Measurements from ENCODE around the gene APBB2. TPM values are rescaled to one million over a fixed set of nuclear protein-coding genes. Genes with fewer than 3 reads are reported as not detected.

APBB2 gene
- total and polyA plus RNA-seq, 2 donors (not counting 1 experiment from before 2014, with no cell fraction given), result 4.4 to 15.8 TPM

DNA sequence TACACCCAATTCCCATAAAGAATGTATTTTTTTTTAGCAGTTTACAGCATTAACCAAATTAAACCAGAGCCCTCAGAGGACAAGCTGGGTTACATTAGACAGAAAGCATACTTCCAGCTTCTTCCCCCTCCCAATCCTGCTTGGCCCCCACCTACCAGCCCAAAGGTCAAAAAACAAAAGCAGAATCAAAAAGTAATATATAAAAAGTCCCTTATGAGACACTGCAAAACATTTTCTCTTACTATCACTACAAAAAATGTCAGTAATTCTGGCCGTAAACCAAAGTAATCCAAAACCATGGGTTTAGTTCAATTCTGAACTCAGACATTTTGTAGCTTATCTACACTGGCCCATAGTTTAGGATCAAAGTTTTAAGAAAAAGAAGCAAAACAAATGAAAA, 38.0 kb downstream of the APBB2 start:
- Mint-ChIP-seq H3K27ac (no peak overlapping the region), H3K4me3 (no peak overlapping the region), H3K4me1 (peaks cover 4% of the 10 kb centered on the region), H3K9me3 (ENCODE audit: insufficient read depth) (no peaks in the 10 kb centered on the region), H3K27me3 (no peaks in the 10 kb centered on the region)
- H3K4me2 ChIP-seq (replicated peaks; ENCODE audit: low read depth, low read length, poor library complexity, severe bottlenecking), result no peak overlapping the region
- H3K4me1 ChIP-seq (ENCODE audit: control insufficient read depth in 2 of 2, insufficient read depth in 2 of 2, low read length in 2 of 2), result no peaks in the 10 kb centered on the region
- no peaks in the 10 kb centered on the region for H3K36me3 ChIP-seq (replicated peaks in 1 of 2; ENCODE audit: control extremely low read depth in 1 of 2, control insufficient read depth in 1 of 2, extremely low read depth in 1 of 2, insufficient read depth in 2 of 2, low read length in 1 of 2)
- H3K79me2 ChIP-seq (ENCODE audit: control insufficient read depth, insufficient read depth, low read length), result no peaks in the 10 kb centered on the region
- H3K9ac ChIP-seq (ENCODE audit: low read length), result no peak overlapping the region
- TF ChIP-seq EZH2 (IDR thresholded peaks at IDR 0.05; ENCODE audit: borderline replicate concordance, insufficient read depth, low read depth, low read length, poor library complexity, severe bottlenecking), result no peak
- TF ChIP-seq, protein P1, sequence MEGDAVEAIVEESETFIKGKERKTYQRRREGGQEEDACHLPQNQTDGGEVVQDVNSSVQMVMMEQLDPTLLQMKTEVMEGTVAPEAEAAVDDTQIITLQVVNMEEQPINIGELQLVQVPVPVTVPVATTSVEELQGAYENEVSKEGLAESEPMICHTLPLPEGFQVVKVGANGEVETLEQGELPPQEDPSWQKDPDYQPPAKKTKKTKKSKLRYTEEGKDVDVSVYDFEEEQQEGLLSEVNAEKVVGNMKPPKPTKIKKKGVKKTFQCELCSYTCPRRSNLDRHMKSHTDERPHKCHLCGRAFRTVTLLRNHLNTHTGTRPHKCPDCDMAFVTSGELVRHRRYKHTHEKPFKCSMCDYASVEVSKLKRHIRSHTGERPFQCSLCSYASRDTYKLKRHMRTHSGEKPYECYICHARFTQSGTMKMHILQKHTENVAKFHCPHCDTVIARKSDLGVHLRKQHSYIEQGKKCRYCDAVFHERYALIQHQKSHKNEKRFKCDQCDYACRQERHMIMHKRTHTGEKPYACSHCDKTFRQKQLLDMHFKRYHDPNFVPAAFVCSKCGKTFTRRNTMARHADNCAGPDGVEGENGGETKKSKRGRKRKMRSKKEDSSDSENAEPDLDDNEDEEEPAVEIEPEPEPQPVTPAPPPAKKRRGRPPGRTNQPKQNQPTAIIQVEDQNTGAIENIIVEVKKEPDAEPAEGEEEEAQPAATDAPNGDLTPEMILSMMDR (IDR thresholded peaks at IDR 0.05), result no peak
- H4K20me1 ChIP-seq (ENCODE audit: control insufficient read depth, insufficient read depth, low read length, poor library complexity, severe bottlenecking), result no peaks in the 10 kb centered on the region
- CTCF ChIA-PET, result no interaction called here
- POLR2A ChIA-PET, result no interaction called here
- no CpG with 5 or more reads among the region's 1 CpG for WGBS (ENCODE audit: insufficient coverage)
- intact Hi-C loops (cut with micrococcal nuclease), result no loop called here
- DNase-seq, result no peak
- no peak for ATAC-seq (ENCODE audit: low read depth)
- no peak overlapping the region for H2AFZ ChIP-seq (ENCODE audit: insufficient read depth, low read depth, low read length, poor library complexity, severe bottlenecking)
- H3K4me3 ChIP-seq (ENCODE audit: control extremely low read depth in 1 of 5, extremely low read depth in 1 of 5, insufficient read depth in 1 of 5, low read depth in 2 of 5, low read length in 4 of 5), result no peak overlapping the region
- H3K27ac ChIP-seq (ENCODE audit: low read length in 2 of 2), result no peak overlapping the region
- H3K27me3 ChIP-seq (replicated peaks in 1 of 4; ENCODE audit: control extremely low read depth in 1 of 4, control insufficient read depth in 3 of 4, insufficient read depth in 4 of 4, low read length in 3 of 4), result no peaks in the 10 kb centered on the region
- no peaks in the 10 kb centered on the region for H3K9me3 ChIP-seq (ENCODE audit: control extremely low read depth in 1 of 3, control insufficient read depth in 2 of 3, insufficient read depth in 1 of 3, low read length in 2 of 3)

DNA sequence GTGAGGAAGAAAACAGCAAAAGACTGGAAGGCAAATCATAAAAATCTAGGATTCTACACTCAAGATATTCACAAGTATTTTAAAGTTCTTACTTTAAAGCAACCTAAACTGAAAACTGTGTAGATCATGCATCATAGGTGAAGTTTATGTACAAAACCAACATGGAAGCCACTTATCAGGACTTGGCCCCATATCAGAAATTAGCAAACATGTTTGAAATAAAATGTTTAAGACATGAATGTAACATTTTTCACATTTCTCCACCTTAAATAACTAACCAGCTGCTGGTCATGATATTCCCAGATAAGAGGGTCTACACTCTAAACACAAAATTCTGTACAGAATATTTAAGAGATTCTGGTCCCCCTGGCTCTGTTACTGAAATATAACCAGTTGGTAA, 38.5 kb downstream of the APBB2 start:
- no peak overlapping the region for H3K4me3 Mint-ChIP-seq
- H3K36me3 ChIP-seq (replicated peaks in 1 of 2; ENCODE audit: control extremely low read depth in 1 of 2, control insufficient read depth in 1 of 2, extremely low read depth in 1 of 2, insufficient read depth in 2 of 2, low read length in 1 of 2), result no peaks in the 10 kb centered on the region
- H3K9me3 ChIP-seq (ENCODE audit: control extremely low read depth in 1 of 3, control insufficient read depth in 2 of 3, insufficient read depth in 1 of 3, low read length in 2 of 3), result no peaks in the 10 kb centered on the region
- no peak overlapping the region for H2AFZ ChIP-seq (ENCODE audit: insufficient read depth, low read depth, low read length, poor library complexity, severe bottlenecking)
- H3K4me1 ChIP-seq (ENCODE audit: control insufficient read depth in 2 of 2, insufficient read depth in 2 of 2, low read length in 2 of 2), result no peaks in the 10 kb centered on the region
- ChIA-PET POLR2A (no interaction called here), CTCF (no interaction called here)
- TF ChIP-seq EZH2 (IDR thresholded peaks at IDR 0.05; ENCODE audit: borderline replicate concordance, insufficient read depth, low read depth, low read length, poor library complexity, severe bottlenecking), result no peak
- TF ChIP-seq, protein P1 (IDR thresholded peaks at IDR 0.05), result no peak
- intact Hi-C loops (cut with micrococcal nuclease), result no loop called here
- no peaks in the 10 kb centered on the region for H3K27me3 Mint-ChIP-seq
- H3K27ac ChIP-seq (ENCODE audit: low read length in 2 of 2), result no peak overlapping the region
- no peak overlapping the region for H3K4me3 ChIP-seq (ENCODE audit: control extremely low read depth in 1 of 5, extremely low read depth in 1 of 5, insufficient read depth in 1 of 5, low read depth in 2 of 5, low read length in 4 of 5)
- H3K4me2 ChIP-seq (replicated peaks; ENCODE audit: low read depth, low read length, poor library complexity, severe bottlenecking), result no peak overlapping the region
- H3K9ac ChIP-seq (ENCODE audit: low read length), result no peak overlapping the region
- H3K27me3 ChIP-seq (replicated peaks in 1 of 4; ENCODE audit: control extremely low read depth in 1 of 4, control insufficient read depth in 3 of 4, insufficient read depth in 4 of 4, low read length in 3 of 4), result no peaks in the 10 kb centered on the region
- no peak for DNase-seq
- no peaks in the 10 kb centered on the region for H4K20me1 ChIP-seq (ENCODE audit: control insufficient read depth, insufficient read depth, low read length, poor library complexity, severe bottlenecking)
- no peaks in the 10 kb centered on the region for H3K9me3 Mint-ChIP-seq (ENCODE audit: insufficient read depth)
- H3K79me2 ChIP-seq (ENCODE audit: control insufficient read depth, insufficient read depth, low read length), result no peaks in the 10 kb centered on the region
- no peak overlapping the region for H3K27ac Mint-ChIP-seq
- peaks cover 4% of the 10 kb centered on the region for H3K4me1 Mint-ChIP-seq
- no peak for ATAC-seq (ENCODE audit: low read depth)
